Effector memory CD4-positive, alpha-beta T cell (primary cell): ENCODE data around the gene STAT6.

ENCODE experiments used
- DNase-seq, 3 donors: peaks; one replicate each; pipeline ENCODE4 v3.0.0-alpha.2; 2020
- H3K27ac ChIP-seq: 2 replicates; pipeline ENCODE4 v1.7.0; 2013; ENCODE audit warnings: mild to moderate bottlenecking, low read length, moderate library complexity; ENCODE audit not compliant: insufficient read depth, poor library complexity, severe bottlenecking
- H3K27me3 ChIP-seq: replicated peaks from 2 replicates; pipeline ENCODE4 v1.7.0; 2013; ENCODE audit warnings: mild to moderate bottlenecking, low read length; ENCODE audit not compliant: insufficient read depth, control insufficient read depth, poor library complexity, severe bottlenecking
- H3K36me3 ChIP-seq: 2 replicates; pipeline ENCODE4 v1.7.0; 2013; ENCODE audit warnings: mild to moderate bottlenecking, low read length, moderate library complexity; ENCODE audit not compliant: control insufficient read depth, insufficient read depth
- H3K4me1 ChIP-seq: 2 replicates; pipeline ENCODE4 v1.7.0; 2013; ENCODE audit warnings: low read length, mild to moderate bottlenecking; ENCODE audit not compliant: control insufficient read depth, insufficient read depth, poor library complexity, severe bottlenecking
- H3K4me3 ChIP-seq: 2 replicates; pipeline ENCODE4 v1.7.0; 2013; ENCODE audit warnings: low read length, low read depth, mild to moderate bottlenecking; ENCODE audit not compliant: insufficient read depth, poor library complexity, severe bottlenecking
- H3K9me3 ChIP-seq: 2 replicates; pipeline ENCODE4 v1.7.0; 2013; ENCODE audit warnings: mild to moderate bottlenecking, low read length, moderate library complexity; ENCODE audit not compliant: control insufficient read depth

The STAT6 gene

GRCh38 chr12:57145460-57146059 lies 34.4 kb upstream of the STAT6 start:
- no peaks in the 10 kb centered on the region for H3K27me3 ChIP-seq
- H3K4me3 ChIP-seq = no peak overlapping the region
- no peak overlapping the region for H3K27ac ChIP-seq
- no peaks in the 10 kb centered on the region for H3K4me1 ChIP-seq
- no peaks in the 10 kb centered on the region for H3K9me3 ChIP-seq
- DNase-seq = no peak
- no peaks in the 10 kb centered on the region for H3K36me3 ChIP-seq

GRCh38 chr12:57143454-57143853 lies 32.3 kb upstream of the STAT6 start:
- Histone ChIP-seq H3K27me3 (no peaks in the 10 kb centered on the region), H3K4me3 (no peak overlapping the region), H3K4me1 (no peaks in the 10 kb centered on the region), H3K9me3 (no peaks in the 10 kb centered on the region), H3K27ac (no peak overlapping the region), H3K36me3 (no peaks in the 10 kb centered on the region)
- no peak for DNase-seq

GRCh38 chr12:57142727-57143126 lies 31.6 kb upstream of the STAT6 start:
- H3K4me3 ChIP-seq = no peak overlapping the region
- no peaks in the 10 kb centered on the region for H3K9me3 ChIP-seq
- H3K4me1 ChIP-seq = no peaks in the 10 kb centered on the region
- H3K36me3 ChIP-seq = no peaks in the 10 kb centered on the region
- no peak for DNase-seq
- H3K27me3 ChIP-seq = no peaks in the 10 kb centered on the region
- no peak overlapping the region for H3K27ac ChIP-seq

- H3K36me3 ChIP-seq = no peaks in the 10 kb centered on the region
These were observed 31.0 kb upstream of the STAT6 start for GRCh38 chr12:57142121-57142520.

GRCh38 chr12:57141249-57141648 lies 30.1 kb upstream of the STAT6 start:
- Histone ChIP-seq H3K4me3 (no peak overlapping the region), H3K9me3 (no peaks in the 10 kb centered on the region), H3K27ac (no peak overlapping the region), H3K36me3 (no peaks in the 10 kb centered on the region), H3K4me1 (no peaks in the 10 kb centered on the region), H3K27me3 (no peaks in the 10 kb centered on the region)
- DNase-seq = no peak

More at GRCh38 chr12:57142121-57142520, 31.0 kb upstream of the STAT6 start:
- no peaks in the 10 kb centered on the region for H3K9me3 ChIP-seq
- no peak for DNase-seq
- H3K27ac ChIP-seq = no peak overlapping the region
- no peaks in the 10 kb centered on the region for H3K4me1 ChIP-seq
- H3K27me3 ChIP-seq = no peaks in the 10 kb centered on the region
- H3K4me3 ChIP-seq = no peak overlapping the region

GRCh38 chr12:57139796-57140649 lies 28.9 kb upstream of the STAT6 start:
- no peaks in the 10 kb centered on the region for H3K4me1 ChIP-seq
- no peak overlapping the region for H3K27ac ChIP-seq
- DNase-seq = no peak

GRCh38 chr12:57138526-57139272 lies 27.5 kb upstream of the STAT6 start:
- Histone ChIP-seq H3K4me1 (no peaks in the 10 kb centered on the region), H3K4me3 (no peak overlapping the region), H3K9me3 (no peaks in the 10 kb centered on the region), H3K27me3 (no peaks in the 10 kb centered on the region), H3K36me3 (no peaks in the 10 kb centered on the region), H3K27ac (no peak overlapping the region)
- no peak for DNase-seq

More at GRCh38 chr12:57139796-57140649, 28.9 kb upstream of the STAT6 start:
- no peaks in the 10 kb centered on the region for H3K36me3 ChIP-seq
- H3K27me3 ChIP-seq = no peaks in the 10 kb centered on the region
- H3K9me3 ChIP-seq = no peaks in the 10 kb centered on the region
- no peak overlapping the region for H3K4me3 ChIP-seq

- Histone ChIP-seq H3K27me3 (no peaks in the 10 kb centered on the region), H3K9me3 (no peaks in the 10 kb centered on the region), H3K4me1 (no peaks in the 10 kb centered on the region), H3K4me3 (no peak overlapping the region), H3K27ac (no peak overlapping the region), H3K36me3 (no peaks in the 10 kb centered on the region)
- DNase-seq = no peak
These were observed 24.6 kb upstream of the STAT6 start for GRCh38 chr12:57135527-57136326.

GRCh38 chr12:57134949-57135348 lies 23.8 kb upstream of the STAT6 start:
- H3K9me3 ChIP-seq = no peaks in the 10 kb centered on the region
- no peaks in the 10 kb centered on the region for H3K27me3 ChIP-seq
- H3K4me3 ChIP-seq = no peak overlapping the region
- no peak for DNase-seq
- H3K4me1 ChIP-seq = no peaks in the 10 kb centered on the region
- no peak overlapping the region for H3K27ac ChIP-seq
- no peaks in the 10 kb centered on the region for H3K36me3 ChIP-seq
